OCI-LY1 (cell line): ENCODE measurements around the gene SLC39A8.

Source experiments
- CTCF ChIP-seq: fragments of 200-600 bp; sonication (generic), shearing (Covaris generic); IDR thresholded peaks from 2 replicates; pipeline ENCODE4 v1.5.1; 2017; ENCODE audit warnings: mild to moderate bottlenecking, antibody characterized with exemption, low read length, moderate library complexity, mixed read lengths
- EZH2 ChIP-seq: fragments of 200-600 bp; sonication (generic), shearing (Covaris generic); IDR thresholded peaks from 2 replicates; pipeline ENCODE4 v1.8.0; 2017; ENCODE audit warnings: borderline replicate concordance, mixed run types, mild to moderate bottlenecking, antibody characterized with exemption, low read length, moderate library complexity, mixed read lengths

- TF ChIP-seq CTCF (no peak), EZH2 (no peak)
Observed at GRCh38 chr4:102234243-102234838, 110.9 kb downstream of the SLC39A8 start.
